Keratinocyte (primary cell): Measurements from ENCODE around the gene USP19.

Experiments
- CTCF ChIP-seq, 3 experiments: IDR thresholded peaks in 1 of 3; conservative IDR thresholded peaks in 1 of 3; optimal IDR thresholded peaks in 1 of 3; 2 replicates in 2 of 3; 3 replicates in 1 of 3; pipeline versions ENCODE3 to v1.5.1; 2011; ENCODE audit warnings: low read length in 3 of 3, mild to moderate bottlenecking in 3 of 3, moderate library complexity in 2 of 3, control low read depth in 1 of 3, inconsistent platforms in 1 of 3; ENCODE audit not compliant: insufficient read depth in 2 of 3; ENCODE audit errors: extremely low read depth in 1 of 3
- EZH2 ChIP-seq: IDR thresholded peaks from one replicate; pipeline ENCODE4 v1.6.1; 2012; ENCODE audit warnings: inconsistent platforms, mild to moderate bottlenecking, low read length, moderate library complexity

- TF ChIP-seq CTCF (optimal IDR thresholded peaks at IDR 0.05 in 1 of 3, IDR thresholded peaks at IDR 0.05 in 1 of 3, conservative IDR thresholded peaks at IDR 0.05 in 1 of 3; ENCODE audit: extremely low read depth in 1 of 3, insufficient read depth in 2 of 3, low read length in 3 of 3) (no peak), EZH2 (no peak)
Measured at GRCh38 chr3:49100046-49100615, 20.5 kb downstream of the USP19 start.
